SK-N-SH (cell line): ENCODE data around the gene PTPMT1. TPM values are rescaled to one million over a fixed set of nuclear protein-coding genes. Genes with fewer than 3 reads are reported as not detected.
A peak's percentile ranks its signal among the peaks of the same experiment; 100 is the strongest.

Source experiments
- CTCF ChIA-PET: fragments of 300-600, 350-600 bp; formaldehyde crosslinking; extraction: SDS; loops from one replicate; lab custom pipeline; 2021; lab: Yijun Ruan, JAX
- POLR2A ChIA-PET: fragments of 350-600 bp; sonication (Branson Sonifier 250); formaldehyde crosslinking; extraction: SDS; loops from one replicate; lab custom pipeline; 2020; ENCODE audit warnings: antibody characterized with exemption, inconsistent platforms; lab: Yijun Ruan, JAX
- DNase-seq: peaks from one replicate; pipeline ENCODE4 v3.0.0; 2012
- H2AFZ ChIP-seq: fragments of 200-600 bp; sonication (generic); 2 replicates; pipeline ENCODE4 v1.8.1; 2016; ENCODE audit warnings: antibody characterized with exemption, mild to moderate bottlenecking, low read depth
- H3F3A ChIP-seq: fragments of 200-600 bp; sonication (generic); replicated peaks from 2 replicates; pipeline ENCODE3; 2016; ENCODE audit warnings: antibody characterized with exemption, mild to moderate bottlenecking; ENCODE audit not compliant: insufficient read depth
- H3K27ac ChIP-seq, 2 experiments: fragments of 200-500 bp in 1 of 2; fragments of 200-600 bp in 1 of 2; sonication (Bioruptor generic) in 1 of 2; sonication (generic), shearing (Covaris generic) in 1 of 2; 2 replicates each; pipeline versions ENCODE4 v1.5.1 to v1.6.1; 2014 to 2016; ENCODE audit warnings: low read depth in 2 of 2, inconsistent platforms in 1 of 2, low read length in 1 of 2, mild to moderate bottlenecking in 1 of 2, mixed read lengths in 1 of 2
- H3K27me3 ChIP-seq: fragments of 200-600 bp; sonication (generic), shearing (Covaris generic); 2 replicates; pipeline ENCODE4 v1.6.1; 2016; ENCODE audit warnings: mixed run types; ENCODE audit not compliant: insufficient read depth
- H3K36me3 ChIP-seq, 2 experiments: fragments of 200-500 bp in 1 of 2; fragments of 200-600 bp in 1 of 2; sonication (Bioruptor generic) in 1 of 2; sonication (generic) in 1 of 2; replicated peaks in 1 of 2; 2 replicates each; pipeline versions ENCODE3 to v1.5.1; 2014 to 2016; ENCODE audit warnings: low read length in 1 of 2, mild to moderate bottlenecking in 1 of 2; ENCODE audit not compliant: insufficient read depth in 2 of 2, control insufficient read depth in 1 of 2
- H3K4me1 ChIP-seq, 2 experiments: fragments of 200-500 bp in 1 of 2; fragments of 200-600 bp in 1 of 2; sonication (Bioruptor generic) in 1 of 2; sonication (generic), shearing (Covaris generic) in 1 of 2; 2 replicates each; pipeline versions ENCODE4 v1.5.1 to v1.6.1; 2014 to 2016; ENCODE audit warnings: low read depth in 1 of 2, low read length in 1 of 2, mixed run types in 1 of 2; ENCODE audit not compliant: insufficient read depth in 2 of 2, control insufficient read depth in 1 of 2
- H3K4me2 ChIP-seq: fragments of 200-600 bp; sonication (generic), shearing (Covaris generic); 2 replicates; pipeline ENCODE4 v1.6.1; 2017; ENCODE audit warnings: mixed run types
- H3K4me3 ChIP-seq, 2 experiments: fragments of 200-500 bp in 1 of 2; fragments of 200-600 bp in 1 of 2; sonication (Bioruptor generic) in 1 of 2; sonication (generic), shearing (Covaris generic) in 1 of 2; 2 replicates each; pipeline versions ENCODE4 v1.5.1 to v1.8.1; 2014 to 2016; ENCODE audit warnings: low read depth in 2 of 2, inconsistent platforms in 1 of 2, low read length in 1 of 2, mild to moderate bottlenecking in 1 of 2, mixed read lengths in 1 of 2, moderate library complexity in 1 of 2
- H3K79me2 ChIP-seq: fragments of 200-600 bp; sonication (generic); 2 replicates; pipeline ENCODE4 v1.8.1; 2017; ENCODE audit warnings: mild to moderate bottlenecking; ENCODE audit not compliant: insufficient read depth
- H3K9ac ChIP-seq: fragments of 200-600 bp; sonication (generic); 2 replicates; pipeline ENCODE4 v1.6.1; 2017; ENCODE audit warnings: mixed run types
- H3K9me2 ChIP-seq: fragments of 200-600 bp; sonication (generic); 2 replicates; pipeline ENCODE4 v1.6.1; 2017; ENCODE audit warnings: mixed run types
- H3K9me3 ChIP-seq: fragments of 200-600 bp; sonication (generic); 2 replicates; pipeline ENCODE4 v1.6.1; 2017; ENCODE audit warnings: mixed run types, mild to moderate bottlenecking, moderate library complexity
- H4K20me1 ChIP-seq: fragments of 200-600 bp; sonication (generic); 2 replicates; pipeline ENCODE4 v1.6.1; 2017; ENCODE audit warnings: mild to moderate bottlenecking, mixed run types; ENCODE audit not compliant: insufficient read depth
- CTCF ChIP-seq: fragments of 200-600 bp; sonication (generic); IDR thresholded peaks from 2 replicates; pipeline ENCODE4 v1.6.1; 2017; ENCODE audit warnings: antibody characterized with exemption, mild to moderate bottlenecking, moderate library complexity
- EP300 ChIP-seq, 2 experiments: IDR thresholded peaks; 2 replicates each; pipeline versions ENCODE4 v1.4.0 to v1.6.1; 2012; ENCODE audit warnings: borderline replicate concordance in 1 of 2, low read depth in 1 of 2, low read length in 1 of 2
- GATA2 ChIP-seq: sonication (generic); formaldehyde crosslinking; IDR thresholded peaks from 2 replicates; pipeline ENCODE4 v1.5.0; 2020; ENCODE audit warnings: mild to moderate bottlenecking, missing genetic modification reagents
- MAX ChIP-seq: IDR thresholded peaks from 2 replicates; pipeline ENCODE4 v1.4.0; 2012; ENCODE audit warnings: low read depth
- NFIC ChIP-seq: IDR thresholded peaks from 2 replicates; pipeline ENCODE4 v1.4.0; 2012; ENCODE audit warnings: borderline replicate concordance
- PBX3 ChIP-seq: IDR thresholded peaks from 2 replicates; pipeline ENCODE4; 2012
- POLR2AphosphoS5 ChIP-seq: IDR thresholded peaks from 2 replicates; pipeline ENCODE4 v1.6.1; 2012; ENCODE audit warnings: low read depth, low read length
- REST ChIP-seq: IDR thresholded peaks from 2 replicates; pipeline ENCODE4 v1.6.1; 2012; ENCODE audit warnings: mild to moderate bottlenecking, low read depth, low read length, moderate library complexity
- TCF12 ChIP-seq: IDR thresholded peaks from 2 replicates; pipeline ENCODE4 v1.4.0; 2012
- YY1 ChIP-seq: IDR thresholded peaks from 2 replicates; pipeline ENCODE4 v1.4.0; 2012; ENCODE audit warnings: low read depth, mild to moderate bottlenecking
- WGBS: methylation state at CpG from one replicate; pipeline ENCODE4 v1.1.6; 2017; ENCODE audit warnings: low lambda C conversion rate; 5-methylcytosine and 5-hydroxymethylcytosine counted together
- polyA plus RNA-seq, 3 experiments: library from polyadenylated mRNA; depleted of rRNA; stranded (reverse); fragments of >200 nt; gene quantifications; 2 replicates each; pipeline ENCODE4 v1.2.3, GENCODE V29; 2012

The PTPMT1 gene
- polyA plus RNA-seq, 1 of the 3 experiments (the other 2 are of a cell fraction), result 64.4 TPM

GRCh38 chr11:47607380-47607779 is 42.0 kb downstream of the PTPMT1 start:
- no peaks in the 10 kb centered on the region for H3K27me3 ChIP-seq
- POLR2A ChIA-PET, result interaction anchor here (0.6 to 1.7 kb wide), 5 partner anchors 12 to 108 kb away, joined by 3 to 7 read pairs (median 3); partner anchors contain the start of genes AGBL2, KBTBD4 and NDUFS3
- H3K79me2 ChIP-seq, result no peaks in the 10 kb centered on the region
- no peaks in the 10 kb centered on the region for H3K9me3 ChIP-seq
- H3K4me2 ChIP-seq, result peak overlapping the region; percentile 13; the same call in 1 of the 2 replicates
- H3K9me2 ChIP-seq, result no peaks in the 10 kb centered on the region
- no peak overlapping the region for H3K9ac ChIP-seq
- no peak for DNase-seq
- H3F3A ChIP-seq, result peaks cover 5% of the 10 kb centered on the region
- peaks cover 10 to 20% of the 10 kb centered on the region in 2 experiments; a peak in 1 of 4 replicates for H3K4me1 ChIP-seq
- TF ChIP-seq TCF12, result peak; percentile 81
- peak in 1 of 2 experiments; percentile 53; a peak in 1 of 4 replicates for TF ChIP-seq EP300 (IDR thresholded peaks at IDR 0.05; ENCODE audit: borderline replicate concordance in 1 of 2, low read depth in 1 of 2, low read length in 1 of 2)
- peak; percentile 34; the same call in 1 of the 2 replicates for TF ChIP-seq PBX3
- TF ChIP-seq NFIC, result no peak
- TF ChIP-seq REST, result peak; percentile 43; the same call in 1 of the 2 replicates
- H3K4me3 ChIP-seq, result no peak overlapping the region
- H2AFZ ChIP-seq, result no peak overlapping the region
- WGBS, result 50% methylated on average over 6 of the region's 7 CpGs
- no peaks in the 10 kb centered on the region for H3K36me3 ChIP-seq
- CTCF ChIA-PET, result interaction anchor here (1.4 to 2.6 kb wide), 5 partner anchors 9 to 233 kb away, joined by 3 to 18 read pairs (median 4); partner anchors contain the start of genes C1QTNF4 and CELF1
- peak overlapping the region; percentile 41 to 68; a peak in 3 of 4 replicates for H3K27ac ChIP-seq
- no peaks in the 10 kb centered on the region for H4K20me1 ChIP-seq

GRCh38 chr11:47609675-47610074 is 44.3 kb downstream of the PTPMT1 start:
- Histone ChIP-seq H3K4me1 (peaks cover 10 to 20% of the 10 kb centered on the region in 2 experiments; a peak in 1 of 4 replicates), H3K27me3 (no peaks in the 10 kb centered on the region), H2AFZ (no peak overlapping the region), H3K4me2 (no peak overlapping the region), H3K36me3 (no peaks in the 10 kb centered on the region), H3K9me3 (no peaks in the 10 kb centered on the region), H3K4me3 (no peak overlapping the region), H3K79me2 (no peaks in the 10 kb centered on the region), H3K9ac (no peak overlapping the region), H3F3A (peaks cover 5% of the 10 kb centered on the region), H3K9me2 (no peaks in the 10 kb centered on the region), H4K20me1 (no peaks in the 10 kb centered on the region), H3K27ac (no peak overlapping the region)
- ChIA-PET POLR2A (interaction anchor here (1.1 kb wide), 1 partner anchor 31 kb away, joined by 3 read pairs; the partner anchor contains the start of genes KBTBD4 and NDUFS3), CTCF (no interaction called here)
- 68% methylated on average over 3 of the region's 3 CpGs for WGBS
- no peak for DNase-seq
- TF ChIP-seq YY1 (no peak), POLR2AphosphoS5 (no peak), MAX (no peak), CTCF (no peak), GATA2 (CRISPR knock-in tag) (no peak)
